ENCODE data around the gene RELT. TPM values are rescaled to one million over a fixed set of nuclear protein-coding genes. Genes with fewer than 3 reads are reported as not detected.

Gene RELT
- total and polyA plus RNA-seq, 2 experiments from 2014 or later: 2.0 to 6.3 TPM

DNA sequence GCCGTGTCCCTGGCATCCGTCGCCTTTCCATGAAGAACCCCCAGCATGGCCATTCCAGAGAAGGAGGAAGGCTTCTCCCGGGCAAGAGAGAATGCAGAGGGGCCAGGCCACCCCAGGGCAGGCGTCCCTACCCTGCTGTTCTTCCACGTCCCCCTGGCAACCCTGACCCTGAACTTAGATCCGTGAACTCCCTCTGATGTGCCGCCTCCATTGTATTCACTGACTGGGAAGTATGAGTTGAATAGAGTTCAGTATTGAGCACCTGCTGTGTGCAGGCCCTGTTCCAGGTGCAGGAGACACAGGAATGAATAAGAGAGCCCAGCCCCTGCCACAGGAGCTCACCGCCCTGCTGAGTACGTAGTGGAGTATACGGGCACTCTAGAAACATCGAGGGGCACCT, 29.1 kb upstream of the RELT start:
- Histone ChIP-seq H2AFZ (no peak overlapping the region), H3K27me3 (ENCODE audit: insufficient read depth) (peaks cover 13% of the 10 kb centered on the region), H3K4me2 (no peak overlapping the region), H3F3A (replicated peaks; ENCODE audit: low read depth) (no peaks in the 10 kb centered on the region; the same call in 1 of the 2 replicates), H3K4me3 (no peak overlapping the region), H3K4me1 (ENCODE audit: insufficient read depth) (peaks cover 6% of the 10 kb centered on the region; the same call in 1 of the 2 replicates), H3K79me2 (replicated peaks; ENCODE audit: insufficient read depth) (no peaks in the 10 kb centered on the region), H3K36me3 (ENCODE audit: insufficient read depth) (no peaks in the 10 kb centered on the region), H3K9me2 (ENCODE audit: insufficient read depth) (no peaks in the 10 kb centered on the region), H4K20me1 (replicated peaks; ENCODE audit: insufficient read depth) (peaks cover 12% of the 10 kb centered on the region; the same call in 1 of the 2 replicates), H3K27ac (ENCODE audit: low read depth) (no peak overlapping the region)
- ATAC-seq (no peak), DNase-seq (ENCODE audit: low spot score) (no peak)
- peaks cover 24% of the 10 kb centered on the region for H3K27me3 Mint-ChIP-seq (ENCODE audit: insufficient read depth, low read depth, poor library complexity)
- H3K36me3 Mint-ChIP-seq (ENCODE audit: low read depth): no peaks in the 10 kb centered on the region; the same call in 2 of the 3 replicates
- no peaks in the 10 kb centered on the region for H3K9me3 Mint-ChIP-seq
- no peak overlapping the region for H3K27ac Mint-ChIP-seq
- peaks cover 15% of the 10 kb centered on the region; the same call in 2 of the 3 replicates for H3K4me1 Mint-ChIP-seq
- TF ChIP-seq, protein P1, sequence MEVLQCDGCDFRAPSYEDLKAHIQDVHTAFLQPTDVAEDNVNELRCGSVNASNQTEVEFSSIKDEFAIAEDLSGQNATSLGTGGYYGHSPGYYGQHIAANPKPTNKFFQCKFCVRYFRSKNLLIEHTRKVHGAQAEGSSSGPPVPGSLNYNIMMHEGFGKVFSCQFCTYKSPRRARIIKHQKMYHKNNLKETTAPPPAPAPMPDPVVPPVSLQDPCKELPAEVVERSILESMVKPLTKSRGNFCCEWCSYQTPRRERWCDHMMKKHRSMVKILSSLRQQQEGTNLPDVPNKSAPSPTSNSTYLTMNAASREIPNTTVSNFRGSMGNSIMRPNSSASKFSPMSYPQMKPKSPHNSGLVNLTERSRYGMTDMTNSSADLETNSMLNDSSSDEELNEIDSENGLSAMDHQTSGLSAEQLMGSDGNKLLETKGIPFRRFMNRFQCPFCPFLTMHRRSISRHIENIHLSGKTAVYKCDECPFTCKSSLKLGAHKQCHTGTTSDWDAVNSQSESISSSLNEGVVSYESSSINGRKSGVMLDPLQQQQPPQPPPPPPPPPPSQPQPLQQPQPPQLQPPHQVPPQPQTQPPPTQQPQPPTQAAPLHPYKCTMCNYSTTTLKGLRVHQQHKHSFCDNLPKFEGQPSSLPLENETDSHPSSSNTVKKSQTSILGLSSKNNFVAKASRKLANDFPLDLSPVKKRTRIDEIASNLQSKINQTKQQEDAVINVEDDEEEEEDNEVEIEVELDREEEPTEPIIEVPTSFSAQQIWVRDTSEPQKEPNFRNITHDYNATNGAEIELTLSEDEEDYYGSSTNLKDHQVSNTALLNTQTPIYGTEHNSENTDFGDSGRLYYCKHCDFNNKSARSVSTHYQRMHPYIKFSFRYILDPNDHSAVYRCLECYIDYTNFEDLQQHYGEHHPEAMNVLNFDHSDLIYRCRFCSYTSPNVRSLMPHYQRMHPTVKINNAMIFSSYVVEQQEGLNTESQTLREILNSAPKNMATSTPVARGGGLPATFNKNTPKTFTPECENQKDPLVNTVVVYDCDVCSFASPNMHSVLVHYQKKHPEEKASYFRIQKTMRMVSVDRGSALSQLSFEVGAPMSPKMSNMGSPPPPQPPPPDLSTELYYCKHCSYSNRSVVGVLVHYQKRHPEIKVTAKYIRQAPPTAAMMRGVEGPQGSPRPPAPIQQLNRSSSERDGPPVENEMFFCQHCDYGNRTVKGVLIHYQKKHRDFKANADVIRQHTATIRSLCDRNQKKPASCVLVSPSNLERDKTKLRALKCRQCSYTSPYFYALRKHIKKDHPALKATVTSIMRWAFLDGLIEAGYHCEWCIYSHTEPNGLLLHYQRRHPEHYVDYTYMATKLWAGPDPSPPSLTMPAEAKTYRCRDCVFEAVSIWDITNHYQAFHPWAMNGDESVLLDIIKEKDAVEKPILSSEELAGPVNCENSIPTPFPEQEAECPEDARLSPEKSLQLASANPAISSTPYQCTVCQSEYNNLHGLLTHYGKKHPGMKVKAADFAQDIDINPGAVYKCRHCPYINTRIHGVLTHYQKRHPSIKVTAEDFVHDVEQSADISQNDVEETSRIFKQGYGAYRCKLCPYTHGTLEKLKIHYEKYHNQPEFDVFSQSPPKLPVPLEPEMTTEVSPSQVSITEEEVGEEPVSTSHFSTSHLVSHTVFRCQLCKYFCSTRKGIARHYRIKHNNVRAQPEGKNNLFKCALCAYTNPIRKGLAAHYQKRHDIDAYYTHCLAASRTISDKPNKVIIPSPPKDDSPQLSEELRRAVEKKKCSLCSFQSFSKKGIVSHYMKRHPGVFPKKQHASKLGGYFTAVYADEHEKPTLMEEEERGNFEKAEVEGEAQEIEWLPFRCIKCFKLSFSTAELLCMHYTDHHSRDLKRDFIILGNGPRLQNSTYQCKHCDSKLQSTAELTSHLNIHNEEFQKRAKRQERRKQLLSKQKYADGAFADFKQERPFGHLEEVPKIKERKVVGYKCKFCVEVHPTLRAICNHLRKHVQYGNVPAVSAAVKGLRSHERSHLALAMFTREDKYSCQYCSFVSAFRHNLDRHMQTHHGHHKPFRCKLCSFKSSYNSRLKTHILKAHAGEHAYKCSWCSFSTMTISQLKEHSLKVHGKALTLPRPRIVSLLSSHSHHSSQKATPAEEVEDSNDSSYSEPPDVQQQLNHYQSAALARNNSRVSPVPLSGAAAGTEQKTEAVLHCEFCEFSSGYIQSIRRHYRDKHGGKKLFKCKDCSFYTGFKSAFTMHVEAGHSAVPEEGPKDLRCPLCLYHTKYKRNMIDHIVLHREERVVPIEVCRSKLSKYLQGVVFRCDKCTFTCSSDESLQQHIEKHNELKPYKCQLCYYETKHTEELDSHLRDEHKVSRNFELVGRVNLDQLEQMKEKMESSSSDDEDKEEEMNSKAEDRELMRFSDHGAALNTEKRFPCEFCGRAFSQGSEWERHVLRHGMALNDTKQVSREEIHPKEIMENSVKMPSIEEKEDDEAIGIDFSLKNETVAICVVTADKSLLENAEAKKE (CRISPR knock-in tag; IDR thresholded peaks at IDR 0.05): no peak
- TF ChIP-seq ZNF114 (CRISPR knock-in tag; IDR thresholded peaks at IDR 0.05) (no peak), STAT1 (IDR thresholded peaks at IDR 0.05; ENCODE audit: unreplicated experiment) (no peak), EZH2phosphoT487 (IDR thresholded peaks at IDR 0.05; ENCODE audit: unreplicated experiment) (no peak), CREB1 (CRISPR knock-in tag; IDR thresholded peaks at IDR 0.05; ENCODE audit: low read depth) (no peak), REST (IDR thresholded peaks at IDR 0.05; ENCODE audit: unreplicated experiment) (no peak), NANOG (IDR thresholded peaks at IDR 0.05; ENCODE audit: borderline replicate concordance) (no peak), ZNF331 (CRISPR knock-in tag; IDR thresholded peaks at IDR 0.05; ENCODE audit: low read depth) (no peak), ETS1 (IDR thresholded peaks at IDR 0.05) (no peak), POLR2AphosphoS5 (IDR thresholded peaks at IDR 0.05; ENCODE audit: low read depth) (no peak), EZH2 (IDR thresholded peaks at IDR 0.05; ENCODE audit: low read depth, unreplicated experiment) (no peak), CTCF (conservative IDR thresholded peaks at IDR 0.05; ENCODE audit: low read depth in 2 of 2) (no peak), JUNB (IDR thresholded peaks at IDR 0.05; ENCODE audit: unreplicated experiment) (no peak)
- H3K4me3 Mint-ChIP-seq: no peak overlapping the region

Data from GM23338 (cell line).